Mucosa of stomach (tissue), 1 donor: ENCODE measurements around the gene FLNB.

Experiments used
- H3K27me3 ChIP-seq: one replicate; pipeline ENCODE4 v1.7.0; 2013; ENCODE audit warnings: mild to moderate bottlenecking, low read length; ENCODE audit not compliant: control insufficient read depth, insufficient read depth
- H3K36me3 ChIP-seq: one replicate; pipeline ENCODE4 v1.7.0; 2013; ENCODE audit warnings: low read length; ENCODE audit not compliant: control insufficient read depth, insufficient read depth
- H3K4me1 ChIP-seq: one replicate; pipeline ENCODE4 v1.7.0; 2013; ENCODE audit warnings: mild to moderate bottlenecking, low read length; ENCODE audit not compliant: control insufficient read depth, insufficient read depth
- H3K4me3 ChIP-seq: one replicate; pipeline ENCODE4 v1.7.0; 2013; ENCODE audit warnings: low read length
- H3K9ac ChIP-seq: one replicate; pipeline ENCODE4 v1.7.0; 2013; ENCODE audit warnings: mild to moderate bottlenecking, low read length, moderate library complexity
- H3K9me3 ChIP-seq: one replicate; pipeline ENCODE4 v1.7.0; 2013; ENCODE audit warnings: mild to moderate bottlenecking, low read length, moderate library complexity; ENCODE audit not compliant: control insufficient read depth
- donor health status: Pancreatic carcinoma.

Gene FLNB

GRCh38 chr3:58131101-58131825 is 123.0 kb downstream of the FLNB start:
- no peaks in the 10 kb centered on the region for H3K4me1 ChIP-seq
- no peak overlapping the region for H3K4me3 ChIP-seq
- H3K9ac ChIP-seq, result no peak overlapping the region
- H3K36me3 ChIP-seq, result peaks cover 26% of the 10 kb centered on the region
- H3K9me3 ChIP-seq, result no peaks in the 10 kb centered on the region
- H3K27me3 ChIP-seq, result no peaks in the 10 kb centered on the region

GRCh38 chr3:58132850-58133249 is 124.6 kb downstream of the FLNB start:
- Histone ChIP-seq H3K4me3 (no peak overlapping the region), H3K27me3 (no peaks in the 10 kb centered on the region), H3K9ac (no peak overlapping the region), H3K9me3 (no peaks in the 10 kb centered on the region), H3K4me1 (no peaks in the 10 kb centered on the region), H3K36me3 (peaks cover 33% of the 10 kb centered on the region)

- Histone ChIP-seq H3K9me3 (no peaks in the 10 kb centered on the region), H3K36me3 (peaks cover 44% of the 10 kb centered on the region), H3K4me1 (no peaks in the 10 kb centered on the region), H3K27me3 (no peaks in the 10 kb centered on the region), H3K9ac (no peak overlapping the region), H3K4me3 (no peak overlapping the region)
Measured at GRCh38 chr3:58134468-58134867, 126.2 kb downstream of the FLNB start.

- Histone ChIP-seq H3K36me3 (peaks cover 37% of the 10 kb centered on the region), H3K9ac (no peak overlapping the region)
Measured at GRCh38 chr3:58135712-58136543, 127.7 kb downstream of the FLNB start.

GRCh38 chr3:58137306-58137705 is 129.1 kb downstream of the FLNB start:
- Histone ChIP-seq H3K4me3 (no peak overlapping the region), H3K9me3 (no peaks in the 10 kb centered on the region), H3K9ac (no peak overlapping the region), H3K27me3 (no peaks in the 10 kb centered on the region), H3K4me1 (no peaks in the 10 kb centered on the region), H3K36me3 (peaks cover 37% of the 10 kb centered on the region)

More at GRCh38 chr3:58135712-58136543, 127.7 kb downstream of the FLNB start:
- Histone ChIP-seq H3K4me1 (no peaks in the 10 kb centered on the region), H3K4me3 (no peak overlapping the region), H3K9me3 (no peaks in the 10 kb centered on the region), H3K27me3 (no peaks in the 10 kb centered on the region)

- Histone ChIP-seq H3K4me1 (peaks cover 16% of the 10 kb centered on the region), H3K27me3 (no peaks in the 10 kb centered on the region), H3K9me3 (no peaks in the 10 kb centered on the region), H3K4me3 (no peak overlapping the region), H3K36me3 (peaks cover 30% of the 10 kb centered on the region), H3K9ac (no peak overlapping the region)
Measured at GRCh38 chr3:58141766-58142345, 133.6 kb downstream of the FLNB start.

GRCh38 chr3:58143417-58144055 is 135.3 kb downstream of the FLNB start:
- no peak overlapping the region for H3K9ac ChIP-seq
- no peaks in the 10 kb centered on the region for H3K27me3 ChIP-seq
- peaks cover 26% of the 10 kb centered on the region for H3K36me3 ChIP-seq
- H3K9me3 ChIP-seq, result no peaks in the 10 kb centered on the region
- no peak overlapping the region for H3K4me3 ChIP-seq
- peaks cover 16% of the 10 kb centered on the region for H3K4me1 ChIP-seq

GRCh38 chr3:58144478-58145325 is 136.5 kb downstream of the FLNB start:
- Histone ChIP-seq H3K27me3 (no peaks in the 10 kb centered on the region), H3K9me3 (no peaks in the 10 kb centered on the region), H3K4me3 (no peak overlapping the region), H3K9ac (no peak overlapping the region), H3K4me1 (peaks cover 16% of the 10 kb centered on the region), H3K36me3 (peaks cover 28% of the 10 kb centered on the region)

GRCh38 chr3:58148049-58148448 is 139.8 kb downstream of the FLNB start:
- Histone ChIP-seq H3K36me3 (peaks cover 31% of the 10 kb centered on the region), H3K4me1 (peaks cover 15% of the 10 kb centered on the region), H3K27me3 (no peaks in the 10 kb centered on the region), H3K4me3 (no peak overlapping the region), H3K9ac (no peak overlapping the region), H3K9me3 (no peaks in the 10 kb centered on the region)

GRCh38 chr3:58150130-58150809 is 142.0 kb downstream of the FLNB start:
- no peak overlapping the region for H3K9ac ChIP-seq
- H3K4me3 ChIP-seq, result no peak overlapping the region
- no peaks in the 10 kb centered on the region for H3K9me3 ChIP-seq
- H3K36me3 ChIP-seq, result peaks cover 28% of the 10 kb centered on the region
- H3K4me1 ChIP-seq, result no peaks in the 10 kb centered on the region
- H3K27me3 ChIP-seq, result no peaks in the 10 kb centered on the region

GRCh38 chr3:58150810-58151199 is 142.6 kb downstream of the FLNB start:
- Histone ChIP-seq H3K36me3 (peaks cover 31% of the 10 kb centered on the region), H3K4me1 (no peaks in the 10 kb centered on the region), H3K4me3 (no peak overlapping the region), H3K9me3 (no peaks in the 10 kb centered on the region), H3K27me3 (no peaks in the 10 kb centered on the region), H3K9ac (no peak overlapping the region)
